HTERT RPE-1 (cell line): Measurements from ENCODE around the gene RPAP2.
"Not testable (repeated sequence)": the region's sequence is repeated elsewhere in the genome, so short reads cannot be mapped to it uniquely, and the experiment has no call there.

ENCODE experiments used
- in situ Hi-C: fragments of 300-500 bp; cut with MboI; formaldehyde crosslinking; loops from 4 replicates; pipeline ENCODE4 v1.14.3; 2020; ENCODE audit warnings: low sequenced_read_pairs

RPAP2 gene

GRCh38 chr1:92298573-92299476 is at the start of gene RPAP2, which contains the start of gene GLMN:
Gene RPAP2, plus strand, starts transcription at chr1:92299059. Its CDS starts 15 bp downstream, at chr1:92299074.
Gene GLMN, minus strand, starts transcription at chr1:92298987. Its CDS starts 988 bp downstream, at chr1:92297999.
- in situ Hi-C loops = no loop called here

GRCh38 chr1:92254714-92255113 is 44.1 kb upstream of the RPAP2 start:
- in situ Hi-C loops = not testable (repeated sequence)

DNA sequence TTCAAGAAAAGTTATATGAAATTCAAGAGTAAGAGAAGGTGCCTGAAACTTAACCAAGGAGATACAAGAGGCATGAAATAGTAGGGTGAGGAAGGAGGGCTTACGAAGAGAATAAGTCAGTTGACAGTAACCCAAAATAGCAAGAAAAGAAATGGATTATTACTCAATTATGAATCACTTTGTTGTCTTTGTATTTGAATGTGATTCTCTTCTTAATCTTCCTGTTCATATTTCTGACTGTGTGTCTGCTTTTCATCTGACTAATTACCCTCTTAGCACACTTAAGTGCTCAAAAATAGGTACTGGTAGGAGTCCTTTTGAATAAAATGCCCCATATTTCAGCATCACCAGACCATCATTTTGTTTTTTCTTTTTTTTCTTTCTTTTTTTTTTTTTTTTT is 39.5 kb upstream of the RPAP2 start:
- in situ Hi-C loops = no loop called here

DNA sequence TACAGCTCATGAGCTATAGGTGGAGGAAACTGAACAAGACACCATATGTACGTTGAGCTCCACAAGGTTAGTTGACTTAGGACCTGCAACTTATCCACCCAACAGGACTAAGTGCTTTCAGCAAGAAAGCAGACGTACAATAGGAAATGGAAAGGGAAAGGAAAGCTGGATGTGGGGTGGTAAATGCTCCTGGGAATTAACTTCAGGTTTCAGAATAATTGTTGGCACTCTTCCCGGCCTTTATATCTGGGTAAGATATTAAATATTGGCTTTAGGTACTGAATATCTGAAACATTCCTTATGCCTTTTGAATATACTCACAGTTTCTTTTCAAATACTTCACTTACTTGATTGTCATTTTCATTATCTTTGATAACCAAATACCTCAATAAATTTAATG is 36.3 kb upstream of the RPAP2 start:
- in situ Hi-C loops = no loop called here

- in situ Hi-C loops = no loop called here
Measured at GRCh38 chr1:92273039-92273438, 25.8 kb upstream of the RPAP2 start.

GRCh38 chr1:92274939-92275338 is 23.9 kb upstream of the RPAP2 start:
- in situ Hi-C loops = no loop called here

GRCh38 chr1:92276082-92276481 is 22.8 kb upstream of the RPAP2 start:
- in situ Hi-C loops = no loop called here

DNA sequence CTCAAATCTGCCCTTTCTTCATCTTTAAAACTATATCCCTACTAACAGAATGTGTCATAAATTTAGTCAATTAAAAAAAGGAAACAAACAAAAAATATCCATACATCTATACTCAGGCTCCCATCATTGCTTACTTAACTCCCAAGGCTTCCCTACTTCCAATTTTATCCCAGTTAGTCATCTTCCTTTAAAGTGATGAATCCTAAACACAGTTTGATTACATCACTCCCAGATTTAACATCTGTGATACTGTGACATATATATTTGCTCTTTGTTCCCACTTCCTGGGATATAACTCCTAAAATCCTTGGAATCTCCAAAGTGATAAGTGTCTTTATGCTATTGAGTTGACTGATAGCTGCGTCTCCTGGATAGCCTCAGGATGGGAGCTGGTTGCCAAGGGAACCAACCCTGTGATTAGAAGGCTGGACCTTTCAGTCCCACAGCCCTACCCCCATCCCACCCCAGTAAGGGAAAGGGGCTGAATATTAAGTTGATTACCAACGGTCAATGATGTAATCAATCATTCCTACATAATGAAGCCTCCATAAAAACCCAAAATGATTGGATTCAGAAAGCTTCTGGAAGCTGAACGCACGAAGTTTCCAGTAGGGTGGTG is 21.6 kb upstream of the RPAP2 start:
- in situ Hi-C loops = no loop called here

DNA sequence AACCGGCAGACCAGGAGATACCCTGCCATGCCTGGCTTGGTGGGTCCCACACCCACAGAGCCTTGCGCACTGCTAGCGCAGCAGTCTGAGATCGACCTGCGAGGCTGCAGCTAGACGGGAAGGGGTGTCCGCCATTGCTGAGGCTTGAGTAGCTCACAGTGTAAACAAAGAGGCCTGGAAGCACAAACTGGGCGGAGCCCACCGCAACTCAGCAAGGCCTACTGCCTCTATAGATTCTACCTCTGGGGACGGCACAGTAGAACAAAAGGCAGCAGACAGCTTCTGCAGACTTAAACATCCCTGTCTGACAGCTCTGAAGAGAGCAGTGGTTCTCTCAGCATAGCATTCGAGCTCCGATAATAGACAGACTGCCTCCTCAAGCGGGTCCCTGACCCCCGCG is 19.1 kb upstream of the RPAP2 start:
- in situ Hi-C loops = not testable (repeated sequence)

- in situ Hi-C loops = not testable (repeated sequence)
Measured at GRCh38 chr1:92281411-92281810, 17.4 kb upstream of the RPAP2 start.

- in situ Hi-C loops = no loop called here
Measured at GRCh38 chr1:92291372-92291999, 7.4 kb upstream of the RPAP2 start.

GRCh38 chr1:92298213-92298572 is 666 bp upstream of the RPAP2 start:
- in situ Hi-C loops = no loop called here

DNA sequence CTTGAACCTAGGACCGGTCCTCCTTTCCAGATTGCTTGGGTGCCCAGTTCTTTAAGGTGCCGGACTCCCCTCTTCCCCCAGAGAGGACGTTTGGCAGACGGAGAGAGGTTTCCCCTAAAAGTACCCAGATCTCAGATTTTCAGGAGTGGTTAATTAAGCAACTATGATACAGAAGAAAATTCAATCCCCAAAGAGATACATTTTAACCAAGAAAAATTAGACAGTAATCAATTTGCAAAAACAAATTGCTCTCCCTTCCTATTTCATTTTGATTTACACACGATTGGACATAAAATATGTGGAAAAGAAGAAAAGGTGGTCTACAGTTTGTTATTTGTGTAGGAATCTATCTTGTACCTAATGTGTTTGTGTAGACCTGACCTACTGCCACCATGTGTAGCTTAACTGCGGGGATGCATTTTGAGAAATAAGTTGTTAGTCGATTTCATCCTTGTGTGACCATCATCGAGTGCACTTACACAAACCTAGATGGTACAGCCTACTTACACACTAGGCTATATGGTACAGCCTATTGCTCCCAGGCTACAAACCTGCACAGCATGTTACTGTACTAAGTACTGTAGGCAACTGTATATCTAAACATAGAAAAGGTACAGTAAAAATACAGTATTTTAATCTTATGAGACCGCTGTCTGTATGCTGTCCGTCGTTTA is 755 bp downstream of the RPAP2 start:
- in situ Hi-C loops = no loop called here

- in situ Hi-C loops = no loop called here
Measured at GRCh38 chr1:92301021-92301420, 2.2 kb downstream of the RPAP2 start.

GRCh38 chr1:92306020-92306419 is 7.2 kb downstream of the RPAP2 start:
- in situ Hi-C loops = no loop called here

DNA sequence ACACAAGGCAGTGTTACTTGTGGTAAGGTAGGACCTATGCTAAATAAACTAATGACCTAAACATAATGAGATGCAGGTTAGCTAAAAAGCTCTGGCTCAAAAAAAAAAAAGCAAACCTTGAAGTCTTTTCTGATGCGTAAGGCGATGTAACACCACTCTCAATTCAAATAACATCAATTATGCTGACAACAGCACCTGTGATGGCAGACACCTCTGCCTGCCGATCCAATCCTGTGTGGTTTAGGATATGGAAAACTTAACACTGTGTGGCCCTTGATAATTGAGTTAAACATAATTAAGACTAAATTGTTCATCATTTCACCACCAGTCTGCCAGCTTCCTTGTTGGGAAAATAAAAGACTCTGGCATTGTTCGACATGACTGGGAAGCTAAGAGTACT is 9.1 kb downstream of the RPAP2 start:
- in situ Hi-C loops = no loop called here

DNA sequence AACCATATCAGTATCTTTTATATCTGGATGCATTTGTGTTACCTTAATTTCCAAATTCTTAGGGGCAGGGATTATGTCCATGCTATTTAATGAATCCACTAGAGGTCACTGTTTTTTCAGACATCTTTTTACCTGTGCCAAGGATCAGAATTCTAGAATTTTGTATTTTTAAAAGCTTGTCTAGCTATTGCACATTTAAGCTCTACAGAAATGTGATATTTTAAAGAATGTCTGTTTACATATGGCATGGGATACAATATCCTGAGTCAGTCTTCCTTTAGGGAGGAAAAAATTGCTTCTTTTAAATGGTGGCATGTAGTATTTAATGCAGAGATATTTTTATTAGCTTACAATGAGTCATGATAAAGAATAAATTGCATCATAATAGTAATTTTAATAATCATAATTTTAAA is 11.3 kb downstream of the RPAP2 start:
- in situ Hi-C loops = no loop called here

DNA sequence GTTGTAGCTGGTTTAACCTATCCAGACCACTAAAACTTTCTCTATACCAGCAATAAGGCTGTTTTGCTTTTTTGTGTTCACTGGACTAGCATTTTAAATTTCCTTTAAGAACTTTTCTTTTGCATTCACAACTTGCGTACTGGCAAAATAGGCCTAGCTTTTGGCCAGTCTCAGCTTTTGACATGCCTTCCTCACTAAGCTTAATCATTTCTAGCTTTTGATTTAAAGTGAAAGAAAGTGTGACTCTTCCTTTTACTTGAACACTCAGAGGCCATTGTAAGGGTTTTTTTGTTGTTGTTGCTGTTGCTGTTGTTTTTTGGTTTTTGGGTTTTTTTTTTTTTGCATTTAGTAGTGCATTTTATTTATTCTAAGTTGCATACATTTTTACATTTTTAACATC is 15.2 kb downstream of the RPAP2 start:
- in situ Hi-C loops = no loop called here

DNA sequence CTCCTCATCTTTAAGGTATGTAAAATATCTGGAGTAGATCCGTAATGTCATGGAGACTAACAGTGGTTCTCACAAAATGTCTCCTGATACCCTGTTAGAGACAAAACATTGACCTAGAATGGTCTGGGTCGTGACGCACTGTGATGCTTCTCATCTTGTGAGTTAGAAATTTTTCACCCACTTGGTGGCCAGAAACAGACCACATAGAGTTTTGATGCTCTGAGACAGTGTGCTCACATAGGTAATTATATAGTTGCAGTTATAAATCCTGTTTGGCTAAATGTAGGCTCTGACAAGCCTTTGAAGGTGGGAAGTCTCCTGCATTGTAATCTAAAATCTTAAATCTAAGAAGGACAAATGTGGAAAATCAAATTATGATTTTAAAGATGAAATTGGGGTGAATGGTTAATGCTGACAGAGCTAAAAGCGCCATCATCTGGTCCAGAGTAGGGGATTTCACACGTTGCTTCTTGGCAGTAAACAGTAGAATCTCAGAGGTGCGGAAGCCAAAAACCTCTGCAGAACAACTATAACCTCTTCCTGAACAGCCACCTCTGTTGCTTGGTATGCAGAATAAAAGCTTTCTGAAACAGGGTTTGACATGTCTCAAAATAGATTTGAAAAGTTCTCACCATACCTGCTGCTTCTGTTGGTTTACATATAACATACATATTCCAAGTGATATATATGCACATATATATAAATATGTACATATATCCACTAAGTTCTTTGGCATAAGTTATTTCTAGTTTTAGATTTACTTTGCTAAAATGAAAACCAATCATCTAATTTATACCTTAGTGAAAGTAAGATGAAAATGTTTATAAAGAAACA is 17.1 kb downstream of the RPAP2 start:
- in situ Hi-C loops = no loop called here

GRCh38 chr1:92317836-92318493 is 19.1 kb downstream of the RPAP2 start:
- in situ Hi-C loops = no loop called here
